GM12878 (cell line): ENCODE data around the gene CYP4V2. TPM values are rescaled to one million over a fixed set of nuclear protein-coding genes. Genes with fewer than 3 reads are reported as not detected.

Experiments
- ATAC-seq: fragments of 200-7000 bp; cut with Tn5 transposase; 3 replicates; pipeline ENCODE4 v1.9.1; 2020; ENCODE audit warnings: mild to moderate bottlenecking, moderate library complexity
- BruUV-seq: library from RNA; stranded (reverse); fragments of 400-500 nt; replicated peaks from 2 replicates; lab custom pipeline; 2021; lab: Mats Ljungman, UMichigan
- CTCF ChIA-PET: fragments of 300-600 bp; sonication (Branson Sonifier 250); formaldehyde crosslinking; extraction: SDS; loops from one replicate; lab custom pipeline; 2021; ENCODE audit warnings: inconsistent platforms; lab: Yijun Ruan, JAX
- POLR2A ChIA-PET: fragments of 350-600 bp; formaldehyde crosslinking; extraction: SDS; loops from one replicate; lab custom pipeline; 2021; ENCODE audit warnings: inconsistent platforms; lab: Charles Lee
- RAD21 ChIA-PET: fragments of 300-600 bp; sonication (Branson Sonifier 250); formaldehyde crosslinking; loops from one replicate; lab custom pipeline; 2023; ENCODE audit warnings: antibody characterized with exemption; ENCODE audit not compliant: unreplicated experiment; lab: Charles Lee
- SMC1A ChIA-PET: fragments of 300-600 bp; sonication (Branson Sonifier 250); formaldehyde crosslinking; loops from one replicate; lab custom pipeline; 2023; ENCODE audit not compliant: unreplicated experiment, uncharacterized antibody; lab: Charles Lee
- DNase-seq: peaks from one replicate; pipeline ENCODE4 v3.0.0-alpha.2; 2011; ENCODE audit warnings: low read depth, low spot score
- FAIRE-seq: peaks from 3 replicates; lab custom pipeline; 2011; peaks lifted over from hg19 to GRCh38; lab: Jason Lieb, UNC
- H2AFZ ChIP-seq: 2 replicates; pipeline ENCODE4 v1.6.0; 2011; ENCODE audit warnings: low read depth, low read length, control low read depth; ENCODE audit not compliant: control insufficient read depth
- H3K27ac ChIP-seq: 2 replicates; pipeline ENCODE4 v1.5.1; 2011; ENCODE audit warnings: control low read depth; ENCODE audit not compliant: control insufficient read depth, insufficient read depth
- H3K27me3 ChIP-seq, 2 experiments: replicated peaks in 1 of 2; 2 replicates each; pipeline versions ENCODE4 v1.6.0 to v1.6.1; 2011; ENCODE audit warnings: low read length in 1 of 2; ENCODE audit not compliant: control insufficient read depth in 2 of 2, insufficient read depth in 2 of 2
- H3K36me3 ChIP-seq, 2 experiments: 2 replicates each; pipeline ENCODE4 v1.5.1; 2011; ENCODE audit warnings: low read length in 1 of 2; ENCODE audit not compliant: control insufficient read depth in 2 of 2, insufficient read depth in 2 of 2
- H3K4me1 ChIP-seq: 2 replicates; pipeline ENCODE4 v1.6.1; 2011; ENCODE audit warnings: mild to moderate bottlenecking, low read length, moderate library complexity, mixed read lengths; ENCODE audit not compliant: control insufficient read depth, insufficient read depth
- H3K4me2 ChIP-seq: 2 replicates; pipeline ENCODE4 v1.6.0; 2011; ENCODE audit warnings: control low read depth; ENCODE audit not compliant: control insufficient read depth, insufficient read depth
- H3K4me3 ChIP-seq: fragments of 200-600 bp; sonication (generic); 2 replicates; pipeline ENCODE4 v1.5.1; 2016
- H3K79me2 ChIP-seq: 2 replicates; pipeline ENCODE4 v1.6.0; 2011; ENCODE audit warnings: low read length; ENCODE audit not compliant: control insufficient read depth, insufficient read depth
- H3K9ac ChIP-seq: 2 replicates; pipeline ENCODE4 v1.8.0; 2011; ENCODE audit warnings: low read length, control low read depth, mixed read lengths; ENCODE audit not compliant: control insufficient read depth, insufficient read depth
- H3K9me3 ChIP-seq: replicated peaks from 3 replicates; pipeline ENCODE4 v1.5.1; 2011; ENCODE audit warnings: mild to moderate bottlenecking, low read length; ENCODE audit not compliant: control insufficient read depth, insufficient read depth
- H4K20me1 ChIP-seq: 2 replicates; pipeline ENCODE4 v1.6.0; 2011; ENCODE audit not compliant: control insufficient read depth, insufficient read depth
- CBX5 ChIP-seq: sonication (generic); IDR thresholded peaks from 2 replicates; pipeline ENCODE4 v1.6.1; 2016; ENCODE audit warnings: low read depth, moderate library complexity, mild to moderate bottlenecking, inconsistent platforms
- NR2C1 ChIP-seq: fragments of 450-650 bp; IDR thresholded peaks from 2 replicates; pipeline ENCODE4 v1.6.1; 2017; ENCODE audit warnings: antibody characterized with exemption, mild to moderate bottlenecking, moderate library complexity
- ZSCAN29 ChIP-seq: fragments of 450-650 bp; IDR thresholded peaks from 2 replicates; pipeline ENCODE4 v1.6.1; 2017; ENCODE audit warnings: mild to moderate bottlenecking, moderate library complexity
- WGBS: methylation state at CpG from one replicate; pipeline ENCODE4 v1.1.6; 2016; ENCODE audit warnings: low lambda C conversion rate; ENCODE audit not compliant: insufficient replicate concordance, insufficient coverage; ENCODE audit errors: missing lambda C conversion rate; 5-methylcytosine and 5-hydroxymethylcytosine counted together
- in situ Hi-C: fragments of 300-500 bp; cut with MboI; formaldehyde crosslinking; loops from 9 replicates; pipeline ENCODE4 v1.14.3; 2018; ENCODE audit warnings: mixed read lengths
- intact Hi-C: fragments of 100-400 bp; cut with micrococcal nuclease; formaldehyde crosslinking; loops from one replicate; pipeline ENCODE4 v1.14.2; 2022; ENCODE audit not compliant: unreplicated experiment
- polyA plus RNA-seq, 11 experiments: library from polyadenylated mRNA; depleted of rRNA in 4 of 11; unstranded in 6 of 11; stranded (reverse) in 5 of 11; fragments of >200 nt; fragmentation: Nextera tagmentation in 4 of 11; fragmentation: Illumina TruSeq in 1 of 11; extraction: Ambion mirVana in 4 of 11; extraction: Trizol in 1 of 11; gene quantifications; 1 replicate in 1 of 11; 2 replicates in 10 of 11; pipeline versions ENCODE4 v1.2.1 to v1.2.3, GENCODE V29; 2011 to 2016; ENCODE audit warnings: inconsistent platforms in 2 of 11, missing spikeins in 2 of 11, low read depth in 1 of 11
- total RNA-seq, 4 experiments: library from RNA; depleted of rRNA in 3 of 4; stranded (reverse); fragments of >200 nt in 3 of 4; fragmentation: Illumina TruSeq in 1 of 4; extraction: Trizol in 1 of 4; gene quantifications; 2 replicates each; pipeline versions ENCODE4 v1.2.1 to v1.2.3, GENCODE V29; 2013 to 2021
- TF ChIP-seq, protein P1 (sequence below): fragments of 450-650 bp; IDR thresholded peaks from 2 replicates; pipeline ENCODE4 v1.6.1; 2018; ENCODE audit warnings: borderline replicate concordance, mild to moderate bottlenecking; ENCODE audit not compliant: partially characterized antibody
- TF ChIP-seq, protein P2 (sequence below): IDR thresholded peaks from 2 replicates; pipeline ENCODE4 v1.6.1; 2011; ENCODE audit warnings: low read depth, low read length, improper control_type of control experiment, borderline replicate concordance

The CYP4V2 gene
- total and polyA plus RNA-seq, 10 of the 15 experiments (the other 5 are each of a cell fraction or from before 2014, with no cell fraction given) = 1.2 to 8.2 (median 6.8) TPM

GRCh38 chr4:186203406-186203805 lies 12.0 kb downstream of the CYP4V2 start (continued):
- TF ChIP-seq, protein P1, sequence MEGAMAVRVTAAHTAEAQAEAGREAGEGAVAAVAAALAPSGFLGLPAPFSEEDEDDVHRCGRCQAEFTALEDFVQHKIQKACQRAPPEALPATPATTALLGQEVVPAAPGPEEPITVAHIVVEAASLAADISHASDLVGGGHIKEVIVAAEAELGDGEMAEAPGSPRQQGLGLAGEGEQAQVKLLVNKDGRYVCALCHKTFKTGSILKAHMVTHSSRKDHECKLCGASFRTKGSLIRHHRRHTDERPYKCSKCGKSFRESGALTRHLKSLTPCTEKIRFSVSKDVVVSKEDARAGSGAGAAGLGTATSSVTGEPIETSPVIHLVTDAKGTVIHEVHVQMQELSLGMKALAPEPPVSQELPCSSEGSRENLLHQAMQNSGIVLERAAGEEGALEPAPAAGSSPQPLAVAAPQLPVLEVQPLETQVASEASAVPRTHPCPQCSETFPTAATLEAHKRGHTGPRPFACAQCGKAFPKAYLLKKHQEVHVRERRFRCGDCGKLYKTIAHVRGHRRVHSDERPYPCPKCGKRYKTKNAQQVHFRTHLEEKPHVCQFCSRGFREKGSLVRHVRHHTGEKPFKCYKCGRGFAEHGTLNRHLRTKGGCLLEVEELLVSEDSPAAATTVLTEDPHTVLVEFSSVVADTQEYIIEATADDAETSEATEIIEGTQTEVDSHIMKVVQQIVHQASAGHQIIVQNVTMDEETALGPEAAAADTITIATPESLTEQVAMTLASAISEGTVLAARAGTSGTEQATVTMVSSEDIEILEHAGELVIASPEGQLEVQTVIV = no peak
- TF ChIP-seq ZSCAN29 = no peak
- TF ChIP-seq CBX5 = no peak
- TF ChIP-seq, protein P2, sequence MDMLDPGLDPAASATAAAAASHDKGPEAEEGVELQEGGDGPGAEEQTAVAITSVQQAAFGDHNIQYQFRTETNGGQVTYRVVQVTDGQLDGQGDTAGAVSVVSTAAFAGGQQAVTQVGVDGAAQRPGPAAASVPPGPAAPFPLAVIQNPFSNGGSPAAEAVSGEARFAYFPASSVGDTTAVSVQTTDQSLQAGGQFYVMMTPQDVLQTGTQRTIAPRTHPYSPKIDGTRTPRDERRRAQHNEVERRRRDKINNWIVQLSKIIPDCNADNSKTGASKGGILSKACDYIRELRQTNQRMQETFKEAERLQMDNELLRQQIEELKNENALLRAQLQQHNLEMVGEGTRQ = no peak

GRCh38 chr4:186204103-186204559 lies 12.8 kb downstream of the CYP4V2 start:
- WGBS = 83% methylated on average over 27 of the region's 45 CpGs
- Histone ChIP-seq H3K4me1 (no peaks in the 10 kb centered on the region), H3K79me2 (no peaks in the 10 kb centered on the region), H3K27ac (no peak overlapping the region), H2AFZ (no peak overlapping the region), H3K9ac (no peak overlapping the region), H3K4me2 (no peak overlapping the region), H4K20me1 (no peaks in the 10 kb centered on the region), H3K9me3 (no peaks in the 10 kb centered on the region), H3K27me3 (no peaks in the 10 kb centered on the region), H3K4me3 (no peak overlapping the region), H3K36me3 (no peaks in the 10 kb centered on the region)
- in situ Hi-C loops = no loop called here
- SMC1A ChIA-PET = no interaction called here
- no peak for DNase-seq
- CTCF ChIA-PET = no interaction called here
- ATAC-seq = no peak
- TF ChIP-seq NR2C1 = no peak
- RAD21 ChIA-PET = no interaction called here
- intact Hi-C loops = no loop called here
- BruUV-seq = no TSS peak
- POLR2A ChIA-PET = no interaction called here
- FAIRE-seq = no peak
